NCI-H2227 (cell line): ENCODE results near the gene TMEM135.

Experiments
- DNase-seq: peaks from one replicate; lab custom pipeline; 2025; ENCODE audit not compliant: unreplicated experiment; lab: John Stamatoyannopoulos, UW

Gene TMEM135

DNA sequence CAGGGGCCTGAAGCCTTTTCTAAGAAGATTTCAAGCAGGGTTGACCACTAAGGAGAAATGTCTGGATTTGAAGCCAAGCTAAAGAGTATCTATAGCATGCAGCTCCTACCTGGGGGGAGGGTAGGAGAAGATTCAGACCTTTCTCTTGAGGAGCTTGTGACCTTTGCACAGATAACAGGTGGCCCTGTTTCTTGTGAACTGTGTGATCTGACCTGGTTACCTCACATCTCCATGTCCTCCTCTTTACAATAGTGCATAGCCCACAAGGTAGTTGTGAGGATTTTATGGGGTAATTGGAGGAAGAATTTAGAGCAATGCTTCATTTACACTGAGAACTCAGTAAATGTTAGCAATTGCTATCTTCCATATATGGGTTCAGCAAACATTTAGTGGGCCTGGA is 310.1 kb downstream of the TMEM135 start:
- no peak for DNase-seq

DNA sequence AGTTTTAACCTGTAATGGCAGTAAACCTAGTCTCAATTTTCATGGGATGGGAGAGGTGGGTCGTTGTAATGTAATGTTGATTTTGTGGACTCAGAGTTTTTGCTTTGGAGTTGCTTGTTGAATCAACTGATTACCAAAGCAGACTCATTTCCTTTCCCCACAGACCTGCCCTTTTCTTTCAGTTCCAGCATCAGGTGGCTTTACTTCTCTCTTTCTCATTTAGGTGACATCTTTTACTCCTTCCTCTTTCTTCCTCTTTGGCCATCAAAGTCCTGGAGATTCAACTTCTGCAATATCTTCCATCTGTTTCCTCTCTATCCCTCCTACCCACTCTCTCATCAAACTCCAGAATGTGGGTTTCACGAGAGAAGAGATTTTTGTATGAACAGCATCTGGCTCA is 313.9 kb downstream of the TMEM135 start:
- DNase-seq, result no peak

DNA sequence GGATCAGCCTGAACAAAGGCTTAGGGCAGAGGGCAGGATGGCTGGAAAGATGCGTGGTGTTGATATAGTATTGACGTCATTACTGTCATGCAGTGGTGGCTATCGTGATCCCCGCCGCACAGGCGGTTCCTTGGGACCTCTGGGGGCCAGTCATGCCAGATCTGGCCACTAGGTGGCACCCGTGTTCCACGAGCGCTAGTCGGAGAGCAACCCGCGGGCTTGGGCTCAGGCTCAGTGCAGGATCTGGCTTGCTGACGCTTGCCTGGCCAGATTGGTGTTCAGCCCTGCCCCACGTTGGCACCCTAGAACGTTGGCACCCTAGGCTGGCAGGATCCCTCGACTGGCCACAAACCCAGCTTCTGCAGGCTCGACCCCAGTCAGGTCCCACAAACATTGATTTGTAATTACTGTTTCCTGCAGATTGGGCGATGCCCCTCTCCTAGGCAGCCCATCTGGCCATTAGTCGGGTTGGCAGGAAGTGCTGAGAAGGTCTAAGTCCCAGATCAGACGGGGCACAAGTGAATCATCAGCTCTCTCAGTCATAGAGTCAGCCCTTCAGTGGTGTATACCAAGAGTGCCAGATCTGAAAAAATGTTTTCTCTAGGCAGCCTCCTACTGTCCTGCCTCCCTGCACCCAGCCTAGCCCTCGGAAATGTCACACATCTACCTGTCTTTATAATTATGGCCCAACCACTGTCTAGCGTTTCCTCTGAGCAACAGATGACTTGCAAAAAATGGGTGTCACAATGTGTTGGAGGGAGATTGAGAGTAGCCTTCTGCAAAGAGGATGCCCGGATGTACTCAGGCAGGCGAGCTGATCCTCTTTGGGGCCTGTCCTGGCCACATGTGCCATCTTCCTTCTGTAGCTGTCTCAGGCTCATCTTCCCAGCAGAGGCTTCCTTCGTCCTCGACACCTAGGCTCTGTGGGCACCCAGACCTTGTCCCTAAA is 315.3 kb downstream of the TMEM135 start:
- DNase-seq, result peak; percentile 85

GRCh38 chr11:87353771-87354345 is 316.1 kb downstream of the TMEM135 start:
- no peak for DNase-seq

DNA sequence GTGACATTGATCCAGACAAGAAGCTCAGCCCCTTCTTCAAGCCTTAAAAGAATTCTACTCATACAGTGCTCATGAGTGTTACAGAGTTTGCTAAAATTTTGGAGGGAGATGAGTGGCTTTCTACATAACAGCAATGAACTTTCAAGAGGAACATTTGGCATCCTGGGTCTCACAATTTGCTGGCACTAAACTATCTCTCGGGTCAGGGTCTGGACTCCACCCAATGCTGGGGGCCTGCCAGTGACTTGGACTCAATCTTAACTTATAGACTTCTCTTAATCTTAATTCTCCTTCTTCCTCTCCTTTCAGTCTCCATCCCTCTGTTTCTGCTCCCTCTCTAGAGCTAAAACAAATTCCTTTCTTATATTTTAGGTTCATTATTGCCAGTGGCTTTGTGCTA is 317.9 kb downstream of the TMEM135 start:
- no peak for DNase-seq

DNA sequence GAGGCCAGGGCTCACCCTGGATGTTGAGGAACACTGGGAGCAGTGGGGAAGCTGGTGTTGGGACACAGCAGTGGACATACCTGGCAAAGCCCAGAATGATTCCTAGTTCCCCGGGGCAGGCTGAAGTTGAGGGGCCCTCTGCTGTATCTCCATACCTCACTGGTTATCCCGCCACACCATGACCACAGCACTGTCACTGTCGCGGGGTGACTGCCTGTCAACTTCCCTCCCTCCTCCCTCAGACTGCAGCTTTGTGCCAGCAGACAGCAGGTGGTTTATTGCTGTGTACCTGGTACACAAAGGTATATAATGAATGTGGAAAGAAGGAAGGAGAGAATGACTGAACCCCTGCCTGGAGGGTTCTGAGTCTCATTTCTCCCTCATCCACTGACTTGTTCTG is 318.7 kb downstream of the TMEM135 start:
- no peak for DNase-seq

- no peak for DNase-seq
Measured at GRCh38 chr11:87358461-87358860, 320.7 kb downstream of the TMEM135 start.

DNA sequence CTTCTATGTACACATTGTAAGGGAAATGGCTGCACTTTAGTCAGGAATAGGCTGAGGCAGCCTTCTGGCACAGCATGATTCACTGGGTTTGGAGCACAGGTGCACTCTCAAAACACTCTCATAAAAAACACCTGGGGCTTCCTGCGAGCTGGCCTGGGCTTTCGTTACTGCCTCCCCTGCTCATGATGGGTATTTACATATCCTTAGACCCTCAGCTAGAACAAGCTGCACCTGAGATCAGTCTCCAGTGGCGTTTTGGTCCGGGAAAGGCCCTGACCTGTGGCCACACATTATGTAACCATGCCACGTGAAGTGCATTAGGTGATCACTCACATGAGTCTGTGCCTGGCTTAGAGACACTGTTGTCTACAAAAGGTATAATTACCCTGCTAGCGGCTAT is 321.7 kb downstream of the TMEM135 start:
- no peak for DNase-seq

DNA sequence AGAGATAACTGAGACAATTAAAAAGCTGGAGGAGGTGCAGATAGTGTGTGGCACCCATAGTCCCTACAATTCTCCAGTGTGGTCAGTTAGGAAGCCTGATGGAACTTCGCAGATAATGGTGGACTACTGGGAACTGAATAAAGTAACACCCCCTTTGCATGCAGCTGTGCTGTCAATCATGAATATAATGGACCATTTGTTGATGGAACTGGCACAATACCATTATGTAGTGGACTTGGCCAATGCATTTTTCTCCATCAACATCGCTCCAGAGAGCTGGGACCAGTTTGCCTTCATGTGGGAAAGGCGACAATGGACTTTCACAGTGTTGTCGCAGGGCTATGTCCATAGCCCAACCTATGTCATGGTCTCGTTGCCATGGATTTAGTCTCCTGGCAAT is 324.2 kb downstream of the TMEM135 start:
- no peak for DNase-seq

DNA sequence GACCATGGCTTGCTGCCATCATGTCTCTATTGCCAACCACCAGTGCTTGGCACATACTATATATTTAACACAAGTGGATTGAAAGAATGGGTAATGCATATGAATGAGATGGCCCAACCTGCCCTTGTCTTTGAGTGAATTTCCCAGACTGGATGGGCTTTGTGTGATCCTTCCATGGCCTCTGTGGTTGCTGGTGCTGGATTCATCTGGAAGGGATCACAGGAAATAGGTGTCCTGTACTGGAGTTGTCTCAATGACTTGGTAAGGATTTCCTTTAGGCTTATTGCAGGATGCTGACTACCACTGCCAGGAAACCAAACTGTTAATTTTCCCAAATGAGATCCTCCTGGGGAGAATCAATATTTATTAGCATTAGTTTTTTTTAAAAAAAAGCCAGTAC is 328.6 kb downstream of the TMEM135 start:
- DNase-seq, result no peak

GRCh38 chr11:87366763-87367405 is 329.1 kb downstream of the TMEM135 start:
- no peak for DNase-seq

- no peak for DNase-seq
Measured at GRCh38 chr11:87368151-87368550, 330.4 kb downstream of the TMEM135 start.

DNA sequence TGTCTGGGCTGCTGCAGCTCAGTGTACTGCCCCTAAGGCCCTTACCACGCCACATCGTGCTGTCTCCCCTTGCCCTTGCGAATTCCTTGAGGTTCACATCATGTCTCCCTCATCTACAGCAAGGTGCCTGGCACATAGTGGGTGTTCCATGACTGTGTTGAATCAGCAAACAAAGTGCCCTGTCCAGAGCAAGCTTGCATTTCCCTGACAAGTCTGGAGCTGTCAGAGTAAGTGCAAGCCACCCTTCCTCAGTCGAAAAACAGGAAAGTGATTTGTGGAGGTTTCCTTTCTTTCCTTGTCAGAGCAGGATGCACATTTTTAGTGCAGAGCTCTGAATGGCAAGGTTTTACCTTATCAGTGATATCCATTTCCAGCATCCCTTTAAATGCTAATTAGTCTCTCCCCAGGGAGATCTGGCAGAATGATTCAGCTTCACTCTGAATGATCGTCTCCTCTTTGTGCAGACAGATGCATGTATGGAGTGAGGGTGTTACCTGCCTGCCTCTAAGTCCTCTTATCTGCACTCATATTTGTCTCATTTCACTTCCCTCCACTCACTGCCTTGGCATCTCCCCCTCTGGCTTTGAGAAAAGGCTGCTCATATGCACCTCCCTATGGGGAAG is 331.2 kb downstream of the TMEM135 start:
- no peak for DNase-seq

GRCh38 chr11:87369888-87370287 is 332.2 kb downstream of the TMEM135 start:
- no peak for DNase-seq

- no peak for DNase-seq
Measured at GRCh38 chr11:87372065-87372464, 334.3 kb downstream of the TMEM135 start.
